ENCODE measurements around the gene VGLL3. TPM values are rescaled to one million over a fixed set of nuclear protein-coding genes. Genes with fewer than 3 reads are reported as not detected.

The VGLL3 gene
- total RNA-seq, 1 experiment from 2014 or later = 0.15 TPM

GRCh38 chr3:86985181-86985826 is 5.6 kb downstream of the VGLL3 start:
- TF ChIP-seq TCF7L2 (IDR thresholded peaks at IDR 0.05; ENCODE audit: low read depth, low read length) (no peak), CTCF (IDR thresholded peaks at IDR 0.05) (no peak), POLR2AphosphoS5 (IDR thresholded peaks at IDR 0.05; ENCODE audit: low read depth, low read length) (no peak), REST (IDR thresholded peaks at IDR 0.05; ENCODE audit: insufficient read depth in 1 of 2, low read depth in 2 of 2, low read length in 1 of 2) (no peak), SIN3A (IDR thresholded peaks at IDR 0.05; ENCODE audit: borderline replicate concordance, insufficient read depth, low read depth, low read length) (no peak)
- no peaks in the 10 kb centered on the region for H3K4me1 ChIP-seq (ENCODE audit: control insufficient read depth, insufficient read depth, low read length)
- no peak for DNase-seq (ENCODE audit: low read depth, low spot score)
- BruUV-seq (replicated peaks) = no TSS peak
- ATAC-seq = no peak
- intact Hi-C loops (cut with micrococcal nuclease; ENCODE audit: unreplicated experiment) = no loop called here
- POLR2A ChIA-PET = no interaction called here
- H3K9me3 ChIP-seq (ENCODE audit: control insufficient read depth, insufficient read depth, low read depth, low read length) = no peaks in the 10 kb centered on the region
- no peaks in the 10 kb centered on the region for H3K36me3 ChIP-seq (ENCODE audit: control insufficient read depth, insufficient read depth, low read length)
- H3K4me3 ChIP-seq (ENCODE audit: low read depth in 2 of 2, low read length in 2 of 2) = no peak overlapping the region
- H3K27ac ChIP-seq (ENCODE audit: low read length) = no peak overlapping the region
- H3K27me3 ChIP-seq (ENCODE audit: control insufficient read depth, insufficient read depth, low read length) = peaks cover 4% of the 10 kb centered on the region
- in situ Hi-C loops (cut with HindIII; ENCODE audit: low pct_unique_long_range_greater_than_20kb, low sequenced_read_pairs) = no loop called here
- CTCF ChIA-PET = no interaction called here

- TF ChIP-seq TCF7L2 (IDR thresholded peaks at IDR 0.05; ENCODE audit: low read depth, low read length) = no peak
- Histone ChIP-seq H3K27ac (ENCODE audit: low read length) (no peak overlapping the region), H3K4me1 (ENCODE audit: control insufficient read depth, insufficient read depth, low read length) (no peaks in the 10 kb centered on the region), H3K4me3 (ENCODE audit: low read depth in 2 of 2, low read length in 2 of 2) (no peak overlapping the region), H3K27me3 (ENCODE audit: control insufficient read depth, insufficient read depth, low read length) (peaks cover 3% of the 10 kb centered on the region), H3K36me3 (ENCODE audit: control insufficient read depth, insufficient read depth, low read length) (no peaks in the 10 kb centered on the region), H3K9me3 (ENCODE audit: control insufficient read depth, insufficient read depth, low read depth, low read length) (no peaks in the 10 kb centered on the region)
- POLR2A ChIA-PET = no interaction called here
- intact Hi-C loops (cut with micrococcal nuclease; ENCODE audit: unreplicated experiment) (no loop called here), in situ Hi-C loops (cut with HindIII; ENCODE audit: low pct_unique_long_range_greater_than_20kb, low sequenced_read_pairs) (no loop called here)
- CTCF ChIA-PET = no interaction called here
- ATAC-seq (no peak), DNase-seq (ENCODE audit: low read depth, low spot score) (no peak)
- BruUV-seq (replicated peaks) = no TSS peak
These were observed 6.7 kb downstream of the VGLL3 start for GRCh38 chr3:86984271-86984670.

- H3K9me3 ChIP-seq (ENCODE audit: control insufficient read depth, insufficient read depth, low read depth, low read length) = no peaks in the 10 kb centered on the region
- in situ Hi-C loops (cut with HindIII; ENCODE audit: low pct_unique_long_range_greater_than_20kb, low sequenced_read_pairs) (no loop called here), intact Hi-C loops (cut with micrococcal nuclease; ENCODE audit: unreplicated experiment) (no loop called here)
- TF ChIP-seq CTCF (IDR thresholded peaks at IDR 0.05) (no peak), SIN3A (IDR thresholded peaks at IDR 0.05; ENCODE audit: borderline replicate concordance, insufficient read depth, low read depth, low read length) (no peak), REST (IDR thresholded peaks at IDR 0.05; ENCODE audit: insufficient read depth in 1 of 2, low read depth in 2 of 2, low read length in 1 of 2) (no peak), POLR2AphosphoS5 (IDR thresholded peaks at IDR 0.05; ENCODE audit: low read depth, low read length) (no peak), TCF7L2 (IDR thresholded peaks at IDR 0.05; ENCODE audit: low read depth, low read length) (no peak)
- H3K27me3 ChIP-seq (ENCODE audit: control insufficient read depth, insufficient read depth, low read length) = no peaks in the 10 kb centered on the region; the same call in none of the 2 replicates
- CTCF ChIA-PET = no interaction called here
- no peaks in the 10 kb centered on the region for H3K36me3 ChIP-seq (ENCODE audit: control insufficient read depth, insufficient read depth, low read length)
- H3K4me3 ChIP-seq (ENCODE audit: low read depth in 2 of 2, low read length in 2 of 2) = no peak overlapping the region
- no peak for DNase-seq (ENCODE audit: low read depth, low spot score)
- POLR2A ChIA-PET = no interaction called here
- no peak for ATAC-seq
- BruUV-seq (replicated peaks) = no TSS peak
- no peaks in the 10 kb centered on the region for H3K4me1 ChIP-seq (ENCODE audit: control insufficient read depth, insufficient read depth, low read length)
- H3K27ac ChIP-seq (ENCODE audit: low read length) = no peak overlapping the region
These were observed 8.1 kb downstream of the VGLL3 start for GRCh38 chr3:86982883-86983282.
